Measurements from ENCODE around the gene FAR1.
"Not testable (repeated sequence)": the region's sequence is repeated elsewhere in the genome, so short reads cannot be mapped to it uniquely, and the experiment has no call there.

FAR1 gene

GRCh38 chr11:13668102-13668956 is at the start of gene FAR1:
Gene FAR1, plus strand, starts transcription at chr11:13668668. Its CDS starts 26,098 bp downstream, at chr11:13694766.
- DNase-seq, result peak; percentile 98

- no peak for DNase-seq
These were observed 48.4 kb upstream of the FAR1 start for GRCh38 chr11:13620063-13620462.

- DNase-seq, result not testable (repeated sequence)
These were observed 41.6 kb upstream of the FAR1 start for GRCh38 chr11:13626818-13627217.

- not testable (repeated sequence) for DNase-seq
These were observed 39.8 kb upstream of the FAR1 start for GRCh38 chr11:13628634-13629033.

- no peak for DNase-seq
These were observed 38.7 kb upstream of the FAR1 start for GRCh38 chr11:13629779-13630178.

GRCh38 chr11:13635290-13635689 is 33.2 kb upstream of the FAR1 start:
- DNase-seq, result no peak

GRCh38 chr11:13635804-13636203 is 32.7 kb upstream of the FAR1 start:
- no peak for DNase-seq

GRCh38 chr11:13637125-13638069 is 31.1 kb upstream of the FAR1 start:
- no peak for DNase-seq

- no peak for DNase-seq
These were observed 30.0 kb upstream of the FAR1 start for GRCh38 chr11:13638422-13638821.

- no peak for DNase-seq
These were observed 23.3 kb upstream of the FAR1 start for GRCh38 chr11:13644997-13645687.

GRCh38 chr11:13647391-13647790 is 21.1 kb upstream of the FAR1 start:
- no peak for DNase-seq

GRCh38 chr11:13649619-13650018 is 18.8 kb upstream of the FAR1 start:
- DNase-seq, result no peak

- not testable (repeated sequence) for DNase-seq
These were observed 17.0 kb upstream of the FAR1 start for GRCh38 chr11:13651515-13651914.

GRCh38 chr11:13661074-13661623 is 7.3 kb upstream of the FAR1 start:
- no peak for DNase-seq

GRCh38 chr11:13663631-13664071 is 4.8 kb upstream of the FAR1 start:
- no peak for DNase-seq

GRCh38 chr11:13664351-13664750 is 4.1 kb upstream of the FAR1 start:
- no peak for DNase-seq

- no peak for DNase-seq
These were observed 1.8 kb upstream of the FAR1 start for GRCh38 chr11:13666708-13667107.

- DNase-seq, result no peak
These were observed 1.2 kb upstream of the FAR1 start for GRCh38 chr11:13667245-13667644.

- DNase-seq, result no peak
These were observed 720 bp upstream of the FAR1 start for GRCh38 chr11:13667795-13668101.

GRCh38 chr11:13668957-13669521 is 571 bp downstream of the FAR1 start:
- DNase-seq, result peak; percentile 47

- DNase-seq, result no peak
These were observed 1.3 kb downstream of the FAR1 start for GRCh38 chr11:13669544-13670488.

All from CD4-positive, alpha-beta T cell treated with Interleukin-17A for 1 hour (primary cell).